ENCODE data around the gene ABCC8.

DNA sequence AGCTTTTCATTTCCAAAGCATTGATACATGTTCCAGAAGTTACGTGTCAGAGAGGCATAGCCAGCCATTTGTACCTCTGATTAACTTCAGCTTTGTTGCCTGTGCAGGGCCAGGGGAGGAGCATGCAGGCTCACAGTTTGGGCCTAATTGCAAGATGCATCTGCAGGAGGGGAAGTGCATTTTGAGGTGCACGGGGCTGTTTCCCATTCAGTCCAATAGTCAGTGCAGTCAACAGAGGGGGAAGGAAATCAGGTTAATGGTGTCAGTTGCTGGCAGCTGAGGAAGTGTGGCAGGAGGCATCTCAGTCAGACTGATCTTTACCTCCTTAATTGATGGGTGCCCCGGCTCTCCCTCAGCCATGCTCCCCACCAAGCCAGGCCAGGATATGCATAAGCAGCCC lies 39.3 kb downstream of the ABCC8 start:
- TF ChIP-seq GATA2 (IDR thresholded peaks at IDR 0.05; ENCODE audit: low read depth, low read length), result no peak
- no peak for TF ChIP-seq GATA3 (IDR thresholded peaks at IDR 0.05; ENCODE audit: low read depth, low read length)
